A673 (cell line): Measurements from ENCODE around the gene WNT5A. TPM values are rescaled to one million over a fixed set of nuclear protein-coding genes. Genes with fewer than 3 reads are reported as not detected.

Experiments used
- Bru-seq: library from RNA; stranded (reverse); fragments of 400-500 nt; gene quantifications from one replicate; lab custom pipeline; 2021; lab: Mats Ljungman, UMichigan
- BruChase-seq, 2 experiments: library from RNA; stranded (reverse); fragments of 400-500 nt; gene quantifications; one replicate each; lab custom pipeline; 2021; lab: Mats Ljungman, UMichigan
- BruUV-seq: library from RNA; stranded (reverse); fragments of 400-500 nt; replicated peaks from 2 replicates; lab custom pipeline; 2021; lab: Mats Ljungman, UMichigan
- CTCF ChIA-PET: fragments of 300-600 bp; sonication (Branson Sonifier 250); formaldehyde crosslinking; loops from one replicate; lab custom pipeline; 2022; ENCODE audit warnings: antibody characterized with exemption; lab: Charles Lee
- POLR2A ChIA-PET: fragments of 300-600 bp; sonication (Branson Sonifier 250); formaldehyde crosslinking; loops from one replicate; lab custom pipeline; 2022; ENCODE audit warnings: antibody characterized with exemption; ENCODE audit not compliant: low non-redundant PET; lab: Charles Lee
- DNase-seq: peaks from one replicate; pipeline ENCODE4 v3.0.0-alpha.2; 2015; ENCODE audit warnings: low spot score
- H3K27ac ChIP-seq: fragments of 200-600 bp; sonication (generic); 2 replicates; pipeline ENCODE4 v1.5.1; 2016; ENCODE audit warnings: mixed run types, low read depth, mild to moderate bottlenecking, mixed read lengths, antibody characterized with exemption, low read length; ENCODE audit not compliant: poor library complexity, severe bottlenecking
- H3K27me3 ChIP-seq: fragments of 200-600 bp; sonication (generic); replicated peaks from 2 replicates; pipeline ENCODE4 v1.6.1; 2017; ENCODE audit warnings: mixed run types, low read depth, mild to moderate bottlenecking, mixed read lengths, antibody characterized with exemption, low read length; ENCODE audit not compliant: insufficient read depth, poor library complexity
- H3K36me3 ChIP-seq: fragments of 200-600 bp; sonication (generic); 2 replicates; pipeline ENCODE4 v1.6.1; 2016; ENCODE audit warnings: mixed run types, mild to moderate bottlenecking, mixed read lengths, antibody characterized with exemption, low read length; ENCODE audit not compliant: insufficient read depth, poor library complexity, severe bottlenecking
- H3K4me1 ChIP-seq: fragments of 200-600 bp; sonication (generic); 2 replicates; pipeline ENCODE4 v1.6.1; 2017; ENCODE audit warnings: mixed run types, mild to moderate bottlenecking, mixed read lengths, antibody characterized with exemption, low read length; ENCODE audit not compliant: insufficient read depth, poor library complexity, severe bottlenecking
- H3K4me3 ChIP-seq: fragments of 200-600 bp; sonication (generic); 2 replicates; pipeline ENCODE4 v1.5.1; 2016; ENCODE audit warnings: low read depth, mixed run types, mild to moderate bottlenecking, mixed read lengths, low read length; ENCODE audit not compliant: poor library complexity, severe bottlenecking
- H3K9me3 ChIP-seq: fragments of 200-600 bp; sonication (generic); 2 replicates; pipeline ENCODE4 v1.6.1; 2016; ENCODE audit warnings: mixed run types, low read depth, mild to moderate bottlenecking, mixed read lengths, antibody characterized with exemption, low read length; ENCODE audit not compliant: poor library complexity, severe bottlenecking
- CTCF ChIP-seq: fragments of 300-800, 200-600 bp; sonication (generic); conservative IDR thresholded peaks from 2 replicates; pipeline ENCODE4 v1.5.1; 2017; ENCODE audit warnings: low read depth, mild to moderate bottlenecking, antibody characterized with exemption, low read length, moderate library complexity, mixed read lengths
- EZH2 ChIP-seq: fragments of 200-600 bp; sonication (generic); IDR thresholded peaks from 2 replicates; pipeline ENCODE4 v1.6.1; 2017; ENCODE audit warnings: borderline replicate concordance, low read depth, mild to moderate bottlenecking, mixed read lengths, antibody characterized with exemption, low read length; ENCODE audit not compliant: poor library complexity, severe bottlenecking
- intact Hi-C: fragments of 100-400 bp; cut with micrococcal nuclease; formaldehyde crosslinking; loops from one replicate; pipeline ENCODE4 v1.10.0; 2022; ENCODE audit not compliant: unreplicated experiment
- long read RNA-seq: library from polyadenylated mRNA; stranded (forward); transcript quantifications from one replicate; pipeline ENCODE4 v2.0.0, GENCODE V29; 2022
- total RNA-seq: library from RNA; stranded (reverse); gene quantifications from 2 replicates; pipeline ENCODE4 v1.2.3, GENCODE V29; 2021

Gene WNT5A
- total RNA-seq (15.7 and 18.9 TPM in 2 replicates), Bru-seq, nascent RNA (percentile 73 among the genes with signal in this experiment), BruChase-seq, experiment 1, labeled RNA remaining after a 2-hour chase (percentile 85 among the genes with signal in this experiment), BruChase-seq, experiment 2, labeled RNA remaining after a 6-hour chase (percentile 79 among the genes with signal in this experiment)
- long read RNA-seq, full-length matches to known transcripts: 9 of 15 reads
- long read RNA-seq, partial matches to known transcripts: 4 of 15 reads
- long read RNA-seq, other reads (novel, unspliced or antisense): 2 of 15 reads

- Histone ChIP-seq H3K9me3 (no peaks in the 10 kb centered on the region), H3K27ac (peak within 1 kb of the TSS; percentile 81), H3K4me3 (peak within 1 kb of the TSS; percentile 79), H3K27me3 (no peaks in the 10 kb centered on the region), H3K36me3 (no peaks in the 10 kb centered on the region), H3K4me1 (peaks cover 19% of the 10 kb centered on the region)
- peak; percentile 40 for DNase-seq
- ChIA-PET CTCF (interaction anchor here (0.7 kb wide), 1 partner anchor 628 kb away, joined by 19 read pairs; no protein-coding TSS in a partner anchor), POLR2A (interaction anchor here (0.6 kb wide), 1 partner anchor 43 kb away, joined by 3 read pairs; no protein-coding TSS in a partner anchor)
- intact Hi-C loops: loop anchor here (2.0 to 5.0 kb wide), 4 partner anchors 60 to 760 kb away; no protein-coding TSS in a partner anchor
- TF ChIP-seq CTCF (no peak), EZH2 (no peak)
- no TSS peak for BruUV-seq
Measured at GRCh38 chr3:55486857-55487380, at the start of gene WNT5A. Gene WNT5A (minus strand): TSS chr3:55487306. CDS start chr3:55486985, 321 bp downstream.

GRCh38 chr3:55534876-55535275 lies 47.8 kb upstream of the WNT5A start:
- ChIA-PET CTCF (no interaction called here), POLR2A (no interaction called here)
- no peaks in the 10 kb centered on the region for H3K36me3 ChIP-seq
- H3K4me1 ChIP-seq: no peaks in the 10 kb centered on the region
- no TSS peak for BruUV-seq
- no peak overlapping the region for H3K27ac ChIP-seq
- no peaks in the 10 kb centered on the region for H3K9me3 ChIP-seq
- intact Hi-C loops: no loop called here
- TF ChIP-seq CTCF: no peak
- no peak for TF ChIP-seq EZH2
- H3K27me3 ChIP-seq: no peaks in the 10 kb centered on the region
- H3K4me3 ChIP-seq: no peak overlapping the region
- no peak for DNase-seq

GRCh38 chr3:55532806-55533205 lies 45.7 kb upstream of the WNT5A start:
- ChIA-PET CTCF (no interaction called here), POLR2A (no interaction called here)
- no TSS peak for BruUV-seq
- no peaks in the 10 kb centered on the region for H3K27me3 ChIP-seq
- no peak for DNase-seq
- H3K4me1 ChIP-seq: no peaks in the 10 kb centered on the region
- no peak overlapping the region for H3K27ac ChIP-seq
- H3K9me3 ChIP-seq: no peaks in the 10 kb centered on the region
- TF ChIP-seq CTCF: no peak
- no peak for TF ChIP-seq EZH2
- H3K36me3 ChIP-seq: no peaks in the 10 kb centered on the region
- H3K4me3 ChIP-seq: no peak overlapping the region
- intact Hi-C loops: no loop called here
